Activated effector memory CD4-positive, alpha-beta T cell treated with anti-CD3 and anti-CD28 coated beads, Interleukin-2, amount 50 U/mL, for 16 hours (primary cell): ENCODE data around the gene OR10G7.

Source experiments
- DNase-seq: peaks from one replicate; pipeline ENCODE4 v3.0.0-alpha.2; 2020

The OR10G7 gene, protein sequence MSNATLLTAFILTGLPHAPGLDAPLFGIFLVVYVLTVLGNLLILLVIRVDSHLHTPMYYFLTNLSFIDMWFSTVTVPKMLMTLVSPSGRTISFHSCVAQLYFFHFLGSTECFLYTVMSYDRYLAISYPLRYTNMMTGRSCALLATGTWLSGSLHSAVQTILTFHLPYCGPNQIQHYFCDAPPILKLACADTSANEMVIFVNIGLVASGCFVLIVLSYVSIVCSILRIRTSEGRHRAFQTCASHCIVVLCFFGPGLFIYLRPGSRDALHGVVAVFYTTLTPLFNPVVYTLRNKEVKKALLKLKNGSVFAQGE

DNA sequence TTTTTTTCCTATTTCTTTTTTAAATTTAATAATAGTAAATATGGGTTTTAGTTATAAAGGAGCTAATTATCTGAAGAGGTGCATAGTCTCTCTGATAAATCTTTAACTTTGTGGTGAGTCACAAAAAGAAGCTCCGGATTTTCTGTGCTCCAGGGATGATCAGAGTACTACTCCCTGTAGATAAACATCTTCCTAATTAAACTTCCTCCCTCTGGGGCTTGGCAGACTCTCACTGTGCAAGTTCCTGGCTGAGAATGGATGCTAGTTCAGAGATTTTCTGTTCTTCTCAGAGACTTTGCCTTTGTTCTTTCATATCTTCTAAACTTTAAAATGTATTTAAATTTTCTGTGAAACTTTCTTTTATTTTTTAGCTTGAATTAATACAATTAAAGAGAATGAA lies at the start of gene OR10G7:
Gene OR10G7 (minus strand): TSS at position 72 of the 400 bp plus-strand sequence. CDS start 2,324 bp downstream, outside the sequence.
- no peak for DNase-seq

DNA sequence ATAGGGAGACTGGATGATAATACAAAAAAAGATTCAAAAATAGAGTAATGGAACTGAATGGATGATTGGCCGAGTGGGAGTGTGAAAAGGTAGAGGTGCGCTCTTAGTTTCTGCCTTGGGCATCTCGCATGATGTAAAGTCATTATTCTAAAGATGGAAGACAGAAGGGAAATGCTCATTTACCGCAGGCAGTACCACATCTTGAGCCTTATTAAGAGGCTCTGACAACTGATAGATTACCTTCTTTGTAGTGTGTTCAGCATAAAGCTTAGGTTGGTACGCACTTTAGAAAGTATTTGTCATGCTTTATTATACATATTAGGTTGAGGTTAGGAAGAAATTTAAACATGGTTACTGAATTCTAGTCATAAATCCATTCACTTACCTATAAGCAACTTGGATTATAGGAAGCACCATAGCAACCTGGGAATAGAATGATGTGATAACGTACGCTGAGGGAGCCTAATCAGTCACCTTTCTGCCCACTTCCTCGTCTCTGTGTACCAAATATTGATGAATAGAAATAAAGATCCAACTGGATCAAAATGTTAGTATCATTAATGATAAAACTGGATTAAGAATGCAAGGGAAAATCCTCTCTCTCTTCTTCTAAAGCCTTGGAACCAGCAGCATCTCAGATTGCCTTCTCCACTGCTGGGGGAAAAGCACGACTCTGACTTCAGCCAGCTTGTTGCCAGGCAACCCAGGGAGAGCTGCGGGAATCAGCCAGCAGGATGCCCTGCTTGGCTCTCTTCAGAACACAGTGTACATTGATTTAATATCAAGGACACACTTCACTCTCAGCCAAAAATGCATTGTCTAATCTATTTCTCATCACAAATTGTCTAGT lies 45.1 kb upstream of the OR10G7 start:
- no peak for DNase-seq

DNA sequence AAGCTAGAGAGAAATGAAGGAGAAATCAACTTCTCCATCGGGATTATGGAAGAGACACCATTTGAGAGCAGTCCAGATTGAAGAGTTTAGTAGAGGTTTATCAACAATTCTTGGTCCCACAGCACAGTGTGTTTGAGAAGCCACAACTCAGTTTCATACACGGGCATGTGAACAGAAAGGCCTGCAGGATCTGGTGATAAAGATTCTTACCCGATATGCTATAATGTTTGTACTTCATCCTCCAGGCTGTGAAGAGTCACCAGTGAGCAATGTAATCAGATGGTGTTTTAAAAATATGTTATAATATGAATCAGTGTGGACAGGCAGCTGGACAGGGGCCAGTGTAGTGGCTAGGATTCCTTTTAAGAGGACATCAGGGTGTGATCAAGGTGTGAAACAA lies 44.5 kb upstream of the OR10G7 start:
- DNase-seq, result no peak

DNA sequence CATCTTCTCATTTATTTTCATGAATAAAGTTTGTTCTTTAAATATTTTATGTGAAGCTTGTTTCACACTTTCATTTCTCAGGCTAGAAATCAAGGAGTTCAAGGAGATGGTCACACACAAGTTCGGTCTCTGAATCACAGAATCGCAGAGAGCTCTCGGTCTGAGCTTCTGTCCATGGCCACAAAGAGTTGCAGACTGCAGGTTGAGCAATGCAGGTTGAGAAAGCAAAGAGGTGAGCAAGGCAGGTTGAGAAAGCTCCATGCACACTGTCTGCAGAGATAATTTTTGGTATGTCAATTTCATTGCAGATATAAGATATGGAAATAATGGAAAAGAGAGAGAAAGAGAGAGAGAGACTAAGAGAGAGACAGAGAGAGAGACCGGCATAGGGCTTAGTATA lies 41.2 kb upstream of the OR10G7 start:
- DNase-seq, result no peak

DNA sequence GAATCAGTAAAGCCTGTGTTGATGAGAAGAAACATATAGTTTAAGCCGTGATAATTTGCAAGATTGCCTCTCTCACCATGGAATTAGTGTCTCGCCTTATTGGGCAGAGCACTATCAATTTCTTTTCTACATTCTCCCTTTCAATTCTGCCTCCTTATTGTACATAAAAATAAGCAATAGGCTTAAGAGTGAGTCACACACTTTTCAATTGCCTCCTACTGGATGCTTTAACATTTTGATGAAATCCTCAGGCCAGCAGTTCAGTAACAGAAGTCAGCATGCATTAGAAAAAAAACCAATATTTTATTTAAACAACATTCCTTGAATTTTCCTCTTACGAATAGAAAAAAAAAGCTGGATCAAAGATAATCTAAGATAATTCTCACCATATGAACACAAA lies 40.4 kb upstream of the OR10G7 start:
- DNase-seq, result no peak

DNA sequence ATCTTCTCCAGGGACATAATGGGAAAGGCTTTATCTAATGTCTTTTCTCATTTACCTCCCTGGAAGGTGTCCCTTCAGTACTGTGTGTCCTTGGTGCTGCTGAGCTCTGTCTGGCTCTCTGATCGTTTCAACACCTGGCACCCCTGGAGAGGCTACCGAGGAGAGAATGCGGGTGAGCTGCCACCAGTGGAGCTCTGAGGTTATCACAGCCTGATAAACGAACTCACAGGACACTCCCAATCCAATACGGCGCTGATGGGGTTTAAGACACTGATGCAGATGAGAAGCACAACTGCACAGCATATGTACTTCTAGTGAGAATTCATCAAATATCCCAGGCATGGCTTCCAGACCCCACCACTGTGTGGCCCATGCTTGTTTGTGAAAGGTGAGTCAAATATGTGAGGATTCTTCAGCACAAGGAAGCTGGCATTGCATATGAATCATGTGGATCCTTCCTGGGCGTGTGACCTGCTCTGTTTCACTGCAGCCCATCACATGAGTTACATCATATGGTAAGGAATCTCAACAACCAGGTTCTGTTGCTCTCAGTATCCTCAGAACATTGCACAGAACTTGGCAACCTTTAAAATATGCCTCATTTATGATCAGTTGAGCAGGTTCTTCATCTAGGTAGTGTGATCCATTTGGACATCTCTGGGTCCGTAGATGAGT lies 39.3 kb upstream of the OR10G7 start:
- no peak for DNase-seq

DNA sequence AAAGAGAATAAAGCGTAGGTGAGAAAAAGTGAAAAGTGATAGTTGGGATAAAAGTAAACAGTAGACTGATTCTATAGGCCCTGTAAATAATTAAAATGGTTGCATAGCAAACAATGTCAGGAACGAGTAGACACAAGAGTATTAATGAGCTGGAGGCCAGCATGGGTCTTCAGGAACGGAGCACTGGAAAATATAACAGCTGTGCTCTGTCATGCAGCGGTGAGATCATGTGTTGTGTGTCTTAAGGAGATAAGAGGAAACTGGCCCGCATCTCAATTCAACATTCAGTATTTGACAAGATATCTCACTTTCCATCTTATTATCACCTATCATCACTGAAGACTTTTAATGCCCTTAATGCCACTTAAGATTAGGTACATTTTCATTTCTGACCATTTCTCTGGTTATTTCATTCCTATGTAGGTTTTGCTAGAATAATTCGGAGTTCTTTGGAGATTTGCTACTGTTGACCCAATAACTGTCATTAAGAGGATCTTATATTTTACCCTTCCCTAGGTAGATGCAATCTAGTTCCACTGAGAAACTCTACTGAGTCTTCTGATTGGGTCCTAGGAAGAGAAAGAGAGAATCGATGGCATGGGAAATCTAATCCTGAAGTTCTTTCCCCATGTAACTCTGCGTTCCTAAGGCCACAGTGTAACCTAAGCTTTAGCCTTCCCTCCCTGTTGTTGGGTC lies 38.7 kb upstream of the OR10G7 start:
- no peak for DNase-seq

DNA sequence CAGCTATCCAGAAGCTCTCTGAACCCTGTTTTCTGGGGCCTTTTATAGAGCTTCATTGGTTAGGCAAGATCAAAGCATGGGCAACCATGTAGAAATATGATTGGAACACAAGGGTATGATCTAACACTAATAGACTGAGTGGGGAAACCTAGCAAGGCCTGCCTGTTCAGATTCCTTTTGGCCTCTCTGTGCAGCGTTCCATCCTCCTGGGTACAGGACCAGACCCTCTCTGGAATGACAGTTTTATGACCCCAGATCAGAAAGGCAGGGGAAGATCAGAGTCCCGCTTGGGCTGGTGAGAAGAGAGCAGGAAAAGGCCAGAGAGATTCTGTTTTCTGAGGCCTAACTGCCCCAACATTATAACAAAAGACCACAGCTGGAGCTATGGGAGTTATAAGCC lies 37.5 kb upstream of the OR10G7 start:
- DNase-seq, result no peak

DNA sequence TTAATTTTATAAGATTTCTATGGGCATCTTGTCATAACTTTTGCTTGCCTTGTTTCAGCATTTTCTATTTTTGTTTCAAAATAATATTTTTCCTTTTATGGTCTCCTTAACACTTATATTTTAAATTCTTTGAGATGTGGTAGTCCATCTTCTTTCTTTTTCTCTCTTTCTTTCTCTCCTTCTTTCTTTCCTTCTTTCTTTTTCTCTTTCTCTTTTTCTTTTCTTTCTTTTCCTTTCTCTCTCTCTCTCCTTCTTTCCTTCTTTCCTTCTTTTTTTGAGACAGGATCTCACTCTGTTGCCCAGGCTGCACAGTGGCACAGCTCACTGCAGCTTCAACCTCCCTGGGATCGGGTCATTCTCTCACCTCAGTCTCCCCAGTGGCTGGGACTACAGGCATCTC lies 36.1 kb upstream of the OR10G7 start:
- DNase-seq, result no peak

DNA sequence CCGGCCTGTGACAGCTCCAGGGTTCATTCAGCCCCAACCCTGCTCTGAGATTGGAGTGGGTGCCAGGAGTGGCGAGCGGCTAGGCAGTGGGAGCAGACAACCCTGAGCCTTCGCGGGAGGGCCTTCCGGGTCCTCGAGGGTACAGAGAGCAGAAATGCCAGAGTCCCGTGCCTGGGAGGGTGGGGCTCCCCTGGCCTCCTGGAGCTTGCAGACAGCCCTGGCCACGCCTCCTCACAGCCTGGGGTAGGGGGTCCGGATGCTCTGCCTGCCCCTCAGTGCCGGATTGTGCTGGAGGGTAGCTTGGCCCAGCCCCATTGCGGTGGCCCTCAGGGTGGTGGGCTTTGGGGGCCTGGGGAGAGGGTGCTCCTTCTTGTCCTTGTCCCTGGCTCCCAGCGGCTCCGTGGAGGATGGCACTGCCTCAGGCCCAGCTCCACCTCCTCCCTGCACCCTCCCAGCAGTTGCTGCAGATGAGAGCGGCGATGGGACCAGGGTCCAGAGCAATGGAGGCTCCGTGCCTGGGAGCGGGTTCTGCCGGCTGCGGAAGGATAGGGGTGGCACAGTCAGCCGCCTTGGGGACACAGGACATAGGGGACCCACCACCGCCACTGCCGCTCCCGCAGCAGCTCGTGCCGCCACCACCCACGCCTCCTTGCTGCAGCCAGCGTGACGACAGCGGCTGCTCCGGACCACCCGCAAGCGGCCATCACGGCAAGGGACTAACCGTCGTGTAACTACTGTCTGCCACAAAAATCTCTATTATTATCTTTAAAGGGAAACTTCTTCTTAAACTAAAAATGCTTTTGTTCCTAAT lies 34.9 kb upstream of the OR10G7 start:
- DNase-seq, result no peak

DNA sequence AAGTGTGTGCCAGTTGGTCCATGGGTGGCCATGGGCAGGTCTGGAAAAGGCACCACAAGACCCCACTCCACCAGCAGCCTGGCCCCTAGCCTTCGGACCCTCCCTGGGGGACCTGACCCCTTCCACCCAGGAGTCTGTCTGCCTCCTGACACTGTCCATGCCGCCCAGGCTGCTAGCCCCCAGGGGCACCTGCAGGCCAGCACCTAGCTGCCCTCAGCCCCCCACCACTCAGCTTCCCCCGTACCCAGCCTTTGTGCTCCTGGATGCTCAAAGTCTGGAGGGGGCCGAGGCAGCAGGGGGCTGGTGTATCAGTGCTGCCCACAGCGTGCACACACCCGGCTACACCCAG lies 34.3 kb upstream of the OR10G7 start:
- DNase-seq, result no peak

DNA sequence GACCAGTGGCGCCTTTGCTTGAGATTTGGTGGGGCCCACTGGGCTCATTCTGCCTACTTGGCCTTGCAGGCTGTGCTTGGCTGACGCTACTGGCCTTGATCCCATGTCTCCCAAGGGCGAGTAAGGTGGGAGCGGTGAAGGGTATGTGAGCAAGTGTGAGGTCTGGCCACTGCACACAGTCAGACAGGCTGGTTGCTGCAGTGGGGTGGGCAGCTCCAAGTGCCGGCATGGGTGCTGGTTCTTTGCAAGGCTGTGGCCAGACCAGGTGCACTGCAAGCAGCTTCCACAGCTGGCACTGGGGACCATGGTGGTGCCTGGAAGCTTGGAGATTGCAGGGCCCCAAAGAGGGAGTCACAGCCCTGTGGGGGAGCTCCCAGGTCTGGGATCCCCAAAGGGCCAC lies 33.4 kb upstream of the OR10G7 start:
- no peak for DNase-seq

DNA sequence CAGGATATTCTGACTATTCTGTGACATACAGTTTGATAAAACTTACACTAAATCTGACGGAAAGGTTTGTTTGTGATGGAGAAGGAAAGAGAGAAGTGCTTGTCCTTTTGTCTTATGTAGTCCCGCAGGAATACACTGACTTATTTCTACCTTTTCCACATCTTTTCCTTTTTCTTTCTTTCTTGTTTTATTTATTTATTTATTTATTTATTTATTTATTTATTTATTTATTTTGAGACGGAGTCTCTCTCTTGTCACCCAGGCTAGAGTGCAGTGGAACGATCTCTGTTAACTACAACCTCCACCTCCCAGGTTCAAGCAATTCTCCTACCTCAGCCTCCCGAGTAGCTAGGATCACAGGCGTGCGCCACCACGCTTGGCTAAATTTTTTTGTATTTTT lies 31.0 kb upstream of the OR10G7 start:
- no peak for DNase-seq

DNA sequence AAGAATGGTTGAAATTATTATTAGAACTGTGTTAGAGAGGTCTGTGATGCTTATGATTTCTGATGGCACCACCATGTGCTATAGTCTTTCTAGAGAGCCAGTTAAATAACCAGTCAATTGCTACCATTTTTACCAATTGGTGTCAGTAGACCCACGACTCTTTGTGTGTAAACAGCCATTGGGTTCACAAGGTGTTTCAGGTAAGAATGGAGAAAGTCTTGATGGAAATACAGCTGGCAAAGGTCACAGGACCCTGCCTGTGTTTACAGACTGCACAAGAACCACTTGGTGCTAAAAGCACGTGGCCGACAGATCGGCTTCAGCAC lies 30.5 kb upstream of the OR10G7 start:
- no peak for DNase-seq

DNA sequence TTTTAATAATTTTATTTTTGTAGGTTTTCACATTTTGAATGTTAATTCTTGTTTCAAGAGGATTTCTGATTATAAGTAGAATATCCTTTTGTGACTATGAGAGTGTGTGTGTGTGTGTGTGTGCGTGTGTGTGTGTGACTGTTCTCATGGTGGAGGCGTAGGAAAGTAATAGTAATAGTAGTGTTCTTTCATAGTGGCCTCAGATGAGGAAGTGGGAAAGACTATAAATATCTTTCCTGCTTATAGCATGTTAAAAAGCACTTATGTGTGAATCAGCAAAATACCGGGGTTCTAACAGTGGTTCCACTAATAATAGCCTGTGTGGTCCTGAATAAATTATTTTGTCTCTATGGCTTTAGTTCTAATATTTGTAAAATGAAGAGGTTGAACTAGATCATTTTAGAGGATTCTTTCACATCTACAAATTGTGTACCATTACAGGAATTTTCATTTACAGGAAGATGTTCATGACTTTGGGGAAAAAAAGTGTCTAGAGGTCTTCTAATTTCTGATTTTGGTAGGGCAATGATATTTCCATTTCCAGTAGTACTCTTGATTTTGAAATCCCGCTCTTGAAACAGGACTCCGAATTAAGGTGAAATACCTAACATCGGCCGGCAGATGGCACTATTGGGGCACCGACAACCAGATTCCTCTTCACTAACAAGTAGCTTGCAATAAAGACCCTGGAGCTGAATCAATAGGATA lies 29.9 kb upstream of the OR10G7 start:
- peak; percentile 87 for DNase-seq

DNA sequence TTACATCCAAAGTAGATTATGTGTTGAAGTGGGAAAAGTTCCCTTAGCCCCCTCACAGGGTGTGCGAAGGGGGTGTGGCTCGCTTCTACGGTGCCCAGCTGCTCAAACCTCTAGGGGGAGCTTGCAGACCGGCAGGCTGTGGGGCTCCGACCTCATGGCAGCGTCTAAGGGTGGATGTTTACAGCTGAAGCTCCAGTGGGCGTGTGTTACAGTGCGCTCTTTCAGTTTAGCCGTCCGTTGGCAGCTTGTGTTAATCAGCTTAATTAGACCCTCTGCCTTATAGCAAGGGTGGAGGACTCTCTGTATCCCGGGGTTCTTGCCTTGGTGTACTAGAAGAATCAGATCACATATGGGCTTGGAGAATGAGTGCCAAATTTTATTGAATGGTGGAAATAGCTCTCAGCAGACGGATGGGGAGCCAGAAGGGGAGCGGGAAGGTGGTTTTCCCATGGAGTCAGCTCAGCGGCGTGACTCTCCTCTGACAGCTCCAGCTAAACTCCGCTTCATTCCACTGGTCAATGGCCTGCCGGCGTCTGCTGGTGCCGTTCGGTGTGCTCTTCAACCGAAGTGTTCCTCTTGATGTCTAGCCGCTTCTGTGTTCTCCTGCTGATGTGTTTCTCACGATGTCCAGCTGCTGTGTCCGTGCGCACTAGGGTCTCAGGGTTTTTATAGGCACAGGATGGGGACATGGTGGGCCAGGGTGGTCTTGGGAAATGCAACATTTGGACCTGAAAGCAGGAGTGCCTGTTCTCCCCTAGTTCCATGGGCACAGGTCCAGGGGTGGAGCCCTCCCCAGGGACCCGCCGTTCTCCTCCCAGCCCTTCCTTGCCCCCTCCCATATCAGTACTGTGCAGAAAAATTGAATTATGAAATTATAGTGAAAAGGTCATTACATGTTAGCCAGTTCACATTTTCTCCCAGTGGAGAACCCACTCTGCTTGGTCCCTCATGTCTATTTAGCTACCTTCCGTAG lies 28.6 kb upstream of the OR10G7 start:
- peak; percentile 68 for DNase-seq

DNA sequence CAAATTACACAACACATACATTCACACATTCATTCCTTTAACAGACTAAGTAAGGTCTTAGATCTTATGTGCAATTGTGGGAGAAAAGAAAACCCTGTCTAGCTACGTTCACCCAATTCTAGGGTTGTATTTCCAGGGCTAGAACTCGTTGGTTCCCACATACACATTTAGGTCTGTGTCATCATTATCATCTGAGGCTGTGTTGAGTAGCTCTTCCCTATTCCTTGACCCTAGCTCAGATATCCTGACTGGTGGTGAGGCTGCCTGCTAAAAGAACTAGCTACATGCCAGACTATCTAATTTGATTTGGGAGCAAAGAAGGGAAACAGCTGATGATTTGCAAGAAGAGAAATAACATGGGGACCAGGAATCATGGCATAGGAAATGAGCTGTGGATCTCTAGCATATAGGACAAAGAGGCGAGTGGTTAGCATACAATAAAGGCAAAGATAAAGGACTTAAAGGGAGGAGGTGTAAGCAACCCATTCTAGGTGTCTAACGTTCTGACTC lies 27.5 kb upstream of the OR10G7 start:
- no peak for DNase-seq

DNA sequence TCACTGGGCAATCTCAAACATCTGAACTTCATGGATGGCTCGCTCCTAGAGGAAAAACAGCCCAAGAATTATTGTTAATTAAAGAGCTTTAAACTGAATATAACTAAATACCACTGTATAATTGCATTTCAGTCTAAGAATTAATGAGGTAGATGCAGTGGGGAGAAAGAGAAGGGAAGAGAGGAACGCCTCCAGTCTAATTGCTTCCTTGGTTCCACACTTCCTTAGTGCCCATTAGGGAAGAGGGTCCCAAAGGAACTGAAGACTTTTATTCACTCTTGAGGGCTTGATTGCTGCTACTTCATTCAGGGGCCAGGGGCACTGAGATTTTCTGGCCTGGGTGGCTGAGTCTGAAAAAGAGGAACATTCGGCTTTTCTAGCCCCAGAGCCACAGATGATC lies 11.8 kb upstream of the OR10G7 start:
- DNase-seq, result no peak

DNA sequence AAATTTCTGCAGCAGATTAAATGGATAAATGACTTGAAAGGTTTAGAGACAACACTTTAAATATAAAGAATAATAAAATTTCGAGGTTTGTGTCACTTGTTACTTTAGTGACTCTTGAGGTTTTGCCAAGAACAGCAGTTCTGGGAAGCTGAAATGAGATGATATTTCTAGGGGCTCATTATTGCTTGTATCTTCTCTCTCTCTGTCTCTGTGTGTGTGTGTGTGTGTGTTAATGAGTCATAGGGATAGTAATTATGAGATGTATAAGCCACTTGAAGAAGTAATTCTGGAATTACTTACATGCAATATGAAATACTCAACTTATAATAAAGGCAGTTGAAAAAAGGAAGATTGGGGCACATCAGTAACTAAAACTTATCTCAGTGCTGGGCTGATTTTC lies 9.6 kb upstream of the OR10G7 start:
- DNase-seq, result no peak

DNA sequence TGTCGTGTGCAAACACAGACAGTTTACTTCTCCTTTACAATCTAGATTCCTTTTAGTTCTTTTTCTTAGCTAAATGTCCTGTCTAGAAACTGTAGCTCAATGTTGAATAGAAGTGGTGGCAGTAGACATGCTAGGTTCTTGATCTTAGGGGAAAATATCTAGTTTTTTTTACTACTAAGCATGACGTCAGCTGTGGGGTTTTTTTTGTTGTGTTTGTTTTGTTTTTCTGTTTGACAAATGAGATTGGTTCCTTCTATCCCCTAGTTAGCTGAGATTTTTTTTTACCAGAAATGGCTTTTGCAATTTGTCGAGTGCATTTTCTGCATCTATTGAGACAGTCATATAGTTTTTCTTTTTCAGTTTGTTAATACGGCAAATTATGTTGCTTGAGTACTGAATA lies 2.3 kb upstream of the OR10G7 start:
- no peak for DNase-seq

DNA sequence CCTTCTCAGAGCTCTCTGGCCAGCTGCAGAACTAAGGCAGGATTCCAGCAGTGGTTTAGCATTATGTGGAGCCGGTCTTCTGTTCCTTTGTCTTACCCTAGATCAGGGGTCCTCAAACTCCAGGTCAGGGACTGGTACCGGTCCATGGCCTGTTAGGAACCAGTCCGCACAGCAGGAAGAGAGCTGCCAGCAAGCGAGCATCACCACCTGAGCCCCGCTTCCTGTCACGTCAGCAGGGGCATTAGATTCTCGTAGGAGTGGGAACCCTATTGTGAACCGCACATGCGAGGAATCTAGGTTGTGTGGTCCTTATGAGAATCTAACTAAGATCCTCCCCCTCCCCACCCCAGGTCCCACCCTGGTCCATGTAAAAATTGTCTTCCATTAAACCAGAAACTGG lies 1.6 kb downstream of the OR10G7 start:
- no peak for DNase-seq
